Endothelial cell (in vitro differentiated cells): ENCODE measurements around the gene UNCX. TPM values are rescaled to one million over a fixed set of nuclear protein-coding genes. Genes with fewer than 3 reads are reported as not detected.

Experiments used
- DNase-seq: peaks from one replicate; pipeline ENCODE4 v3.0.0; 2021; ENCODE audit warnings: low spot score
- H3K27ac Mint-ChIP-seq: one replicate; pipeline ENCODE4 v1.8.0; 2021; ENCODE audit warnings: mixed read lengths, inconsistent platforms; ENCODE audit not compliant: unreplicated experiment
- H3K27me3 Mint-ChIP-seq: one replicate; pipeline ENCODE4 v1.8.0; 2021; ENCODE audit warnings: mild to moderate bottlenecking, moderate library complexity, mixed read lengths, inconsistent platforms; ENCODE audit not compliant: unreplicated experiment
- H3K36me3 Mint-ChIP-seq: one replicate; pipeline ENCODE4 v1.8.0; 2021; ENCODE audit warnings: mild to moderate bottlenecking, low read depth, mixed read lengths, inconsistent platforms; ENCODE audit not compliant: unreplicated experiment
- H3K4me1 Mint-ChIP-seq: one replicate; pipeline ENCODE4 v1.8.0; 2021; ENCODE audit warnings: mild to moderate bottlenecking, mixed read lengths, inconsistent platforms; ENCODE audit not compliant: unreplicated experiment
- H3K4me3 Mint-ChIP-seq: one replicate; pipeline ENCODE4 v1.8.0; 2021; ENCODE audit warnings: mild to moderate bottlenecking, mixed read lengths, inconsistent platforms; ENCODE audit not compliant: unreplicated experiment
- H3K9me3 Mint-ChIP-seq: one replicate; pipeline ENCODE4 v1.8.0; 2021; ENCODE audit warnings: mixed read lengths, inconsistent platforms; ENCODE audit not compliant: unreplicated experiment
- CTCF ChIP-seq: fragments of 200-600 bp; sonication (generic); IDR thresholded peaks from one replicate; pipeline ENCODE4 v1.5.0; 2021; ENCODE audit warnings: antibody characterized with exemption; ENCODE audit not compliant: unreplicated experiment
- total RNA-seq: library from RNA; stranded (reverse); fragmentation: NEBNext Ultra II Directional; extraction: Animal tissue kit (Norgen Biotek cat#: 25700); gene quantifications from one replicate; pipeline ENCODE4 v1.2.1, GENCODE V29; 2021; ENCODE audit not compliant: unreplicated experiment

The UNCX gene
- total RNA-seq, 1 donor from 2014 or later = not detected

- peaks cover 3% of the 10 kb centered on the region for H3K4me1 Mint-ChIP-seq
- peaks cover 31% of the 10 kb centered on the region for H3K27me3 Mint-ChIP-seq
- H3K27ac Mint-ChIP-seq = no peak overlapping the region
- H3K36me3 Mint-ChIP-seq = peaks cover 5% of the 10 kb centered on the region
- no peak for TF ChIP-seq CTCF
- no peak overlapping the region for H3K4me3 Mint-ChIP-seq
- no peak for DNase-seq
- no peaks in the 10 kb centered on the region for H3K9me3 Mint-ChIP-seq
Observed at GRCh38 chr7:1241258-1241602, 8.6 kb downstream of the UNCX start.

GRCh38 chr7:1241603-1242255 lies 9.1 kb downstream of the UNCX start:
- no peak for TF ChIP-seq CTCF
- no peak for DNase-seq
- peaks cover 31% of the 10 kb centered on the region for H3K27me3 Mint-ChIP-seq
- peaks cover 3% of the 10 kb centered on the region for H3K4me1 Mint-ChIP-seq
- no peak overlapping the region for H3K27ac Mint-ChIP-seq
- peaks cover 5% of the 10 kb centered on the region for H3K36me3 Mint-ChIP-seq
- H3K4me3 Mint-ChIP-seq = no peak overlapping the region
- H3K9me3 Mint-ChIP-seq = no peaks in the 10 kb centered on the region

GRCh38 chr7:1242256-1242605 lies 9.6 kb downstream of the UNCX start:
- Mint-ChIP-seq H3K36me3 (peaks cover 5% of the 10 kb centered on the region), H3K27me3 (peaks cover 31% of the 10 kb centered on the region), H3K4me1 (peaks cover 3% of the 10 kb centered on the region), H3K4me3 (no peak overlapping the region), H3K27ac (no peak overlapping the region), H3K9me3 (no peaks in the 10 kb centered on the region)
- DNase-seq = no peak
- TF ChIP-seq CTCF = no peak

- H3K9me3 Mint-ChIP-seq = no peaks in the 10 kb centered on the region
- H3K27ac Mint-ChIP-seq = no peak overlapping the region
- H3K27me3 Mint-ChIP-seq = peaks cover 29% of the 10 kb centered on the region
- H3K36me3 Mint-ChIP-seq = peaks cover 5% of the 10 kb centered on the region
- DNase-seq = no peak
- H3K4me3 Mint-ChIP-seq = no peak overlapping the region
- no peak for TF ChIP-seq CTCF
- H3K4me1 Mint-ChIP-seq = peaks cover 3% of the 10 kb centered on the region
Observed at GRCh38 chr7:1242606-1243289, 10.1 kb downstream of the UNCX start.

- no peak for DNase-seq
- H3K27me3 Mint-ChIP-seq = peaks cover 31% of the 10 kb centered on the region
- peaks cover 5% of the 10 kb centered on the region for H3K36me3 Mint-ChIP-seq
- no peaks in the 10 kb centered on the region for H3K9me3 Mint-ChIP-seq
- H3K27ac Mint-ChIP-seq = no peak overlapping the region
- H3K4me1 Mint-ChIP-seq = peaks cover 3% of the 10 kb centered on the region
- H3K4me3 Mint-ChIP-seq = no peak overlapping the region
- no peak for TF ChIP-seq CTCF
Observed at GRCh38 chr7:1243290-1243963, 10.8 kb downstream of the UNCX start.
